SK-N-SH (cell line): ENCODE data around the gene ALAS2. TPM values are rescaled to one million over a fixed set of nuclear protein-coding genes. Genes with fewer than 3 reads are reported as not detected.

Source experiments
- CTCF ChIA-PET: fragments of 300-600, 350-600 bp; formaldehyde crosslinking; extraction: SDS; loops from one replicate; lab custom pipeline; 2021; lab: Yijun Ruan, JAX
- POLR2A ChIA-PET: fragments of 350-600 bp; sonication (Branson Sonifier 250); formaldehyde crosslinking; extraction: SDS; loops from one replicate; lab custom pipeline; 2020; ENCODE audit warnings: antibody characterized with exemption, inconsistent platforms; lab: Yijun Ruan, JAX
- DNase-seq: peaks from one replicate; pipeline ENCODE4 v3.0.0; 2012
- H2AFZ ChIP-seq: fragments of 200-600 bp; sonication (generic); 2 replicates; pipeline ENCODE4 v1.8.1; 2016; ENCODE audit warnings: antibody characterized with exemption, mild to moderate bottlenecking, low read depth
- H3F3A ChIP-seq: fragments of 200-600 bp; sonication (generic); replicated peaks from 2 replicates; pipeline ENCODE3; 2016; ENCODE audit warnings: antibody characterized with exemption, mild to moderate bottlenecking; ENCODE audit not compliant: insufficient read depth
- H3K27ac ChIP-seq, 2 experiments: fragments of 200-500 bp in 1 of 2; fragments of 200-600 bp in 1 of 2; sonication (Bioruptor generic) in 1 of 2; sonication (generic), shearing (Covaris generic) in 1 of 2; 2 replicates each; pipeline versions ENCODE4 v1.5.1 to v1.6.1; 2014 to 2016; ENCODE audit warnings: low read depth in 2 of 2, inconsistent platforms in 1 of 2, low read length in 1 of 2, mild to moderate bottlenecking in 1 of 2, mixed read lengths in 1 of 2
- H3K27me3 ChIP-seq: fragments of 200-600 bp; sonication (generic), shearing (Covaris generic); 2 replicates; pipeline ENCODE4 v1.6.1; 2016; ENCODE audit warnings: mixed run types; ENCODE audit not compliant: insufficient read depth
- H3K36me3 ChIP-seq, 2 experiments: fragments of 200-500 bp in 1 of 2; fragments of 200-600 bp in 1 of 2; sonication (Bioruptor generic) in 1 of 2; sonication (generic) in 1 of 2; replicated peaks in 1 of 2; 2 replicates each; pipeline versions ENCODE3 to v1.5.1; 2014 to 2016; ENCODE audit warnings: low read length in 1 of 2, mild to moderate bottlenecking in 1 of 2; ENCODE audit not compliant: insufficient read depth in 2 of 2, control insufficient read depth in 1 of 2
- H3K4me1 ChIP-seq, 2 experiments: fragments of 200-500 bp in 1 of 2; fragments of 200-600 bp in 1 of 2; sonication (Bioruptor generic) in 1 of 2; sonication (generic), shearing (Covaris generic) in 1 of 2; 2 replicates each; pipeline versions ENCODE4 v1.5.1 to v1.6.1; 2014 to 2016; ENCODE audit warnings: low read depth in 1 of 2, low read length in 1 of 2, mixed run types in 1 of 2; ENCODE audit not compliant: insufficient read depth in 2 of 2, control insufficient read depth in 1 of 2
- H3K4me2 ChIP-seq: fragments of 200-600 bp; sonication (generic), shearing (Covaris generic); 2 replicates; pipeline ENCODE4 v1.6.1; 2017; ENCODE audit warnings: mixed run types
- H3K4me3 ChIP-seq, 2 experiments: fragments of 200-500 bp in 1 of 2; fragments of 200-600 bp in 1 of 2; sonication (Bioruptor generic) in 1 of 2; sonication (generic), shearing (Covaris generic) in 1 of 2; 2 replicates each; pipeline versions ENCODE4 v1.5.1 to v1.8.1; 2014 to 2016; ENCODE audit warnings: low read depth in 2 of 2, inconsistent platforms in 1 of 2, low read length in 1 of 2, mild to moderate bottlenecking in 1 of 2, mixed read lengths in 1 of 2, moderate library complexity in 1 of 2
- H3K79me2 ChIP-seq: fragments of 200-600 bp; sonication (generic); 2 replicates; pipeline ENCODE4 v1.8.1; 2017; ENCODE audit warnings: mild to moderate bottlenecking; ENCODE audit not compliant: insufficient read depth
- H3K9ac ChIP-seq: fragments of 200-600 bp; sonication (generic); 2 replicates; pipeline ENCODE4 v1.6.1; 2017; ENCODE audit warnings: mixed run types
- H3K9me2 ChIP-seq: fragments of 200-600 bp; sonication (generic); 2 replicates; pipeline ENCODE4 v1.6.1; 2017; ENCODE audit warnings: mixed run types
- H3K9me3 ChIP-seq: fragments of 200-600 bp; sonication (generic); 2 replicates; pipeline ENCODE4 v1.6.1; 2017; ENCODE audit warnings: mixed run types, mild to moderate bottlenecking, moderate library complexity
- H4K20me1 ChIP-seq: fragments of 200-600 bp; sonication (generic); 2 replicates; pipeline ENCODE4 v1.6.1; 2017; ENCODE audit warnings: mild to moderate bottlenecking, mixed run types; ENCODE audit not compliant: insufficient read depth
- CHD2 ChIP-seq: fragments of 150-350 bp; IDR thresholded peaks from 2 replicates; pipeline ENCODE4 v1.6.1; 2018; ENCODE audit warnings: low read length; ENCODE audit not compliant: partially characterized antibody
- CTCF ChIP-seq: fragments of 200-600 bp; sonication (generic); IDR thresholded peaks from 2 replicates; pipeline ENCODE4 v1.6.1; 2017; ENCODE audit warnings: antibody characterized with exemption, mild to moderate bottlenecking, moderate library complexity
- ELF1 ChIP-seq: IDR thresholded peaks from 2 replicates; pipeline ENCODE4 v1.4.0; 2012
- EZH2phosphoT487 ChIP-seq: fragments of 200-600 bp; sonication (generic); IDR thresholded peaks from 2 replicates; pipeline ENCODE4 v1.6.1; 2017; ENCODE audit warnings: low read depth, mixed run types, mild to moderate bottlenecking, antibody characterized with exemption, moderate library complexity, borderline replicate concordance
- FOXJ3 ChIP-seq: sonication (generic); formaldehyde crosslinking; IDR thresholded peaks from 2 replicates; pipeline ENCODE4 v1.5.1; 2020; ENCODE audit warnings: mild to moderate bottlenecking, missing genetic modification reagents
- GATA2 ChIP-seq: sonication (generic); formaldehyde crosslinking; IDR thresholded peaks from 2 replicates; pipeline ENCODE4 v1.5.0; 2020; ENCODE audit warnings: mild to moderate bottlenecking, missing genetic modification reagents
- MAX ChIP-seq: IDR thresholded peaks from 2 replicates; pipeline ENCODE4 v1.4.0; 2012; ENCODE audit warnings: low read depth
- NFIC ChIP-seq: IDR thresholded peaks from 2 replicates; pipeline ENCODE4 v1.4.0; 2012; ENCODE audit warnings: borderline replicate concordance
- PBX3 ChIP-seq: IDR thresholded peaks from 2 replicates; pipeline ENCODE4; 2012
- RAD21 ChIP-seq: IDR thresholded peaks from 2 replicates; pipeline ENCODE4 v1.6.1; 2012; ENCODE audit warnings: mild to moderate bottlenecking, low read length
- REST ChIP-seq: IDR thresholded peaks from 2 replicates; pipeline ENCODE4 v1.6.1; 2012; ENCODE audit warnings: mild to moderate bottlenecking, low read depth, low read length, moderate library complexity
- RFX5 ChIP-seq: IDR thresholded peaks from 2 replicates; pipeline ENCODE4 v1.6.1; 2012; ENCODE audit warnings: mild to moderate bottlenecking, improper control_type of control experiment, low read length
- TAF1 ChIP-seq: IDR thresholded peaks from 2 replicates; pipeline ENCODE4 v1.6.1; 2012; ENCODE audit warnings: low read depth, mild to moderate bottlenecking, low read length, moderate library complexity, borderline replicate concordance
- YY1 ChIP-seq: IDR thresholded peaks from 2 replicates; pipeline ENCODE4 v1.4.0; 2012; ENCODE audit warnings: low read depth, mild to moderate bottlenecking
- WGBS: methylation state at CpG from one replicate; pipeline ENCODE4 v1.1.6; 2017; ENCODE audit warnings: low lambda C conversion rate; 5-methylcytosine and 5-hydroxymethylcytosine counted together
- polyA plus RNA-seq, 3 experiments: library from polyadenylated mRNA; depleted of rRNA; stranded (reverse); fragments of >200 nt; gene quantifications; 2 replicates each; pipeline ENCODE4 v1.2.3, GENCODE V29; 2012

ALAS2 gene
- polyA plus RNA-seq, 1 of the 3 experiments (the other 2 are of a cell fraction): not detected

- H3K9ac ChIP-seq: no peak overlapping the region
- H3K27me3 ChIP-seq: 0 out of 2 replicates have a peak, but pooled peaks cover 6% of the 10 kb centered on the region
- CTCF ChIA-PET: no interaction called here
- no peaks in the 10 kb centered on the region for H3K79me2 ChIP-seq
- POLR2A ChIA-PET: no interaction called here
- H3K4me1 ChIP-seq: no peaks in the 10 kb centered on the region
- no peaks in the 10 kb centered on the region for H4K20me1 ChIP-seq
- no peak for TF ChIP-seq RFX5
- TF ChIP-seq MAX: no peak
- TF ChIP-seq CHD2: no peak
- no peak for TF ChIP-seq TAF1
- no peak for TF ChIP-seq YY1
- TF ChIP-seq FOXJ3 (CRISPR knock-in tag): no peak
- TF ChIP-seq RAD21: no peak
- no peak for TF ChIP-seq REST
- no peak for TF ChIP-seq EZH2phosphoT487
- TF ChIP-seq GATA2: no peak
- TF ChIP-seq CTCF: no peak
- TF ChIP-seq NFIC: no peak
- no peak for TF ChIP-seq ELF1
- no peak for TF ChIP-seq PBX3
- TF ChIP-seq, all 33 proteins: peak for 0
- H3K4me2 ChIP-seq: no peak overlapping the region
- no peak for DNase-seq
- no peak overlapping the region for H3K27ac ChIP-seq
- H3K9me3 ChIP-seq: no peaks in the 10 kb centered on the region
- no peak overlapping the region for H2AFZ ChIP-seq
- H3K4me3 ChIP-seq: no peak overlapping the region
- H3K9me2 ChIP-seq: no peaks in the 10 kb centered on the region
- 25% methylated on average over 3 of the region's 3 CpGs for WGBS
- no peaks in the 10 kb centered on the region for H3F3A ChIP-seq
- no peaks in the 10 kb centered on the region for H3K36me3 ChIP-seq
Observed at GRCh38 chrX:55039471-55039870, 8.7 kb upstream of the ALAS2 start.
